NCI-H1092 treated with DMSO at 0.1 percent for 48 hours (cell line): ENCODE data around the gene TSPAN3.

Experiments
- DNase-seq: peaks from one replicate; lab custom pipeline; 2025; lab: John Stamatoyannopoulos, UW

Gene TSPAN3

GRCh38 chr15:77053709-77054108 lies 17.2 kb downstream of the TSPAN3 start:
- no peak for DNase-seq

- no peak for DNase-seq
Measured at GRCh38 chr15:77052556-77052955, 18.4 kb downstream of the TSPAN3 start.

GRCh38 chr15:77048135-77048876 lies 22.6 kb downstream of the TSPAN3 start:
- no peak for DNase-seq

GRCh38 chr15:77046704-77047412 lies 24.1 kb downstream of the TSPAN3 start:
- DNase-seq, result no peak

GRCh38 chr15:77045985-77046384 lies 24.9 kb downstream of the TSPAN3 start:
- no peak for DNase-seq

- no peak for DNase-seq
Measured at GRCh38 chr15:77044228-77045042, 26.5 kb downstream of the TSPAN3 start.

- no peak for DNase-seq
Measured at GRCh38 chr15:77042955-77043920, 27.7 kb downstream of the TSPAN3 start.

- DNase-seq, result no peak
Measured at GRCh38 chr15:77042245-77042919, 28.5 kb downstream of the TSPAN3 start.

GRCh38 chr15:77040673-77041072 lies 30.2 kb downstream of the TSPAN3 start:
- no peak for DNase-seq

- DNase-seq, result no peak
Measured at GRCh38 chr15:77039848-77040247, 31.1 kb downstream of the TSPAN3 start.

- DNase-seq, result no peak
Measured at GRCh38 chr15:77039217-77039533, 31.7 kb downstream of the TSPAN3 start.

- DNase-seq, result no peak
Measured at GRCh38 chr15:77038312-77039216, 32.3 kb downstream of the TSPAN3 start.

- DNase-seq, result no peak
Measured at GRCh38 chr15:77037388-77038209, 33.3 kb downstream of the TSPAN3 start.

GRCh38 chr15:77036537-77037387 lies 34.1 kb downstream of the TSPAN3 start:
- no peak for DNase-seq

- no peak for DNase-seq
Measured at GRCh38 chr15:77035999-77036471, 34.9 kb downstream of the TSPAN3 start.

- no peak for DNase-seq
Measured at GRCh38 chr15:77035584-77035983, 35.3 kb downstream of the TSPAN3 start.

GRCh38 chr15:77034695-77035489 lies 36.0 kb downstream of the TSPAN3 start:
- no peak for DNase-seq
